Eye (tissue), 1 donor: ENCODE results near the gene MED12L.
A peak's percentile ranks its signal among the peaks of the same experiment; 100 is the strongest.
"Not testable (repeated sequence)": the region's sequence is repeated elsewhere in the genome, so short reads cannot be mapped to it uniquely, and the experiment has no call there.

Source experiments
- DNase-seq: peaks from one replicate; pipeline ENCODE4 v3.0.0-alpha.2; 2015

Gene MED12L

GRCh38 chr3:151085227-151085888 lies at the start of gene MED12L:
Gene MED12L (plus strand): TSS chr3:151085664. CDS start chr3:151086927, 1,263 bp downstream.
- peak; percentile 93 for DNase-seq

GRCh38 chr3:151037746-151038477 lies 47.6 kb upstream of the MED12L start:
- DNase-seq = no peak

GRCh38 chr3:151044706-151045105 lies 40.8 kb upstream of the MED12L start:
- no peak for DNase-seq

GRCh38 chr3:151047636-151048035 lies 37.8 kb upstream of the MED12L start:
- no peak for DNase-seq

- no peak for DNase-seq
These were observed 33.9 kb upstream of the MED12L start for GRCh38 chr3:151051533-151051932.

GRCh38 chr3:151052346-151052745 lies 33.1 kb upstream of the MED12L start:
- DNase-seq = no peak

GRCh38 chr3:151052756-151053155 lies 32.7 kb upstream of the MED12L start:
- no peak for DNase-seq

- peak; percentile 50 for DNase-seq
These were observed 26.7 kb upstream of the MED12L start for GRCh38 chr3:151058740-151059139.

- peak; percentile 59 for DNase-seq
These were observed 22.9 kb upstream of the MED12L start for GRCh38 chr3:151062611-151063010.

GRCh38 chr3:151067158-151067557 lies 18.3 kb upstream of the MED12L start:
- no peak for DNase-seq

- not testable (repeated sequence) for DNase-seq
These were observed 12.6 kb upstream of the MED12L start for GRCh38 chr3:151072842-151073241.

- no peak for DNase-seq
These were observed 11.2 kb upstream of the MED12L start for GRCh38 chr3:151074256-151074655.

- DNase-seq = peak; percentile 38
These were observed 9.4 kb upstream of the MED12L start for GRCh38 chr3:151075869-151076562.

GRCh38 chr3:151076626-151077025 lies 8.8 kb upstream of the MED12L start:
- DNase-seq = no peak

- not testable (repeated sequence) for DNase-seq
These were observed 4.4 kb upstream of the MED12L start for GRCh38 chr3:151081082-151081481.

- no peak for DNase-seq
These were observed 2.3 kb upstream of the MED12L start for GRCh38 chr3:151082880-151083838.

GRCh38 chr3:151084893-151085226 lies 604 bp upstream of the MED12L start:
- no peak for DNase-seq

- peak; percentile 87 for DNase-seq
These were observed 522 bp downstream of the MED12L start for GRCh38 chr3:151085889-151086483.

- peak; percentile 95 for DNase-seq
These were observed 1.3 kb downstream of the MED12L start for GRCh38 chr3:151086484-151087456.

GRCh38 chr3:151087648-151088047 lies 2.2 kb downstream of the MED12L start:
- DNase-seq = peak; percentile 24
